K562 (cell line): ENCODE results near the gene LHPP. TPM values are rescaled to one million over a fixed set of nuclear protein-coding genes. Genes with fewer than 3 reads are reported as not detected.

Experiments used
- ATAC-seq: fragments of 200-7000 bp; cut with Tn5 transposase; 3 replicates; pipeline ENCODE4 v1.9.1; 2020; ENCODE audit warnings: moderate library complexity
- BruUV-seq: library from RNA; stranded (reverse); fragments of 400-500 nt; replicated peaks from 2 replicates; lab custom pipeline; 2021; lab: Mats Ljungman, UMichigan
- CTCF ChIA-PET: fragments of 300-600 bp; formaldehyde crosslinking; extraction: SDS; loops from one replicate; lab custom pipeline; 2021; ENCODE audit warnings: low intra/inter-chr PET ratio; lab: Yijun Ruan, JAX
- POLR2A ChIA-PET: fragments of 300-600, 350-650 bp; sonication (Branson Sonifier 250); formaldehyde crosslinking; extraction: SDS; loops from one replicate; lab custom pipeline; 2021; ENCODE audit warnings: antibody characterized with exemption, inconsistent platforms; lab: Yijun Ruan, JAX
- DNase-seq, 4 experiments: peaks; one replicate each; pipeline versions ENCODE4 v3.0.0 to v3.0.0-alpha.2; 2011 to 2018; ENCODE audit warnings: low spot score in 3 of 4, mixed read lengths in 3 of 4; ENCODE audit errors: extremely low read depth in 1 of 4
- FAIRE-seq: peaks from 2 replicates; lab custom pipeline; 2011; peaks lifted over from hg19 to GRCh38; lab: Jason Lieb, UNC
- H2AFZ ChIP-seq: 2 replicates; pipeline ENCODE4 v1.6.0; 2011; ENCODE audit warnings: low read depth, low read length, control low read depth, inconsistent platforms
- H3K27ac ChIP-seq: fragments of 200-600 bp; 3 replicates; pipeline ENCODE4 v1.8.0; 2011; ENCODE audit warnings: low read depth, mild to moderate bottlenecking, control low read depth, inconsistent platforms, low read length, moderate library complexity, mixed read lengths; ENCODE audit errors: extremely low read depth
- H3K27me3 ChIP-seq, 2 experiments: fragments of 300-600 bp in 1 of 2; 2 replicates in 1 of 2; 3 replicates in 1 of 2; pipeline versions ENCODE4 v1.6.0 to v1.8.0; 2011; ENCODE audit warnings: inconsistent platforms in 2 of 2, low read length in 2 of 2, mild to moderate bottlenecking in 1 of 2, mixed read lengths in 1 of 2, moderate library complexity in 1 of 2; ENCODE audit not compliant: control insufficient read depth in 2 of 2, insufficient read depth in 2 of 2
- H3K36me3 ChIP-seq: fragments of 300-600 bp; 3 replicates; pipeline ENCODE4 v1.8.0; 2011; ENCODE audit warnings: mild to moderate bottlenecking, low read length, inconsistent platforms; ENCODE audit not compliant: control insufficient read depth, insufficient read depth
- H3K4me1 ChIP-seq, 2 experiments: fragments of 200-600 bp in 1 of 2; replicated peaks in 1 of 2; 2 replicates in 1 of 2; 3 replicates in 1 of 2; pipeline versions ENCODE4 v1.5.1 to v1.8.0; 2011; ENCODE audit warnings: inconsistent platforms in 2 of 2, low read length in 2 of 2, mild to moderate bottlenecking in 1 of 2, mixed read lengths in 1 of 2, moderate library complexity in 1 of 2; ENCODE audit not compliant: control insufficient read depth in 2 of 2, insufficient read depth in 2 of 2
- H3K4me2 ChIP-seq: 2 replicates; pipeline ENCODE4 v1.6.1; 2011; ENCODE audit warnings: low read length, control low read depth, inconsistent platforms, mixed read lengths; ENCODE audit not compliant: insufficient read depth
- H3K4me3 ChIP-seq: fragments of 200-600 bp; sonication (generic), shearing (Covaris generic); 2 replicates; pipeline ENCODE4 v1.5.1; 2016; ENCODE audit warnings: control low read depth, inconsistent platforms
- H3K79me2 ChIP-seq: fragments of 200-600 bp; 3 replicates; pipeline ENCODE4 v1.8.0; 2011; ENCODE audit warnings: low read length, inconsistent platforms; ENCODE audit not compliant: control insufficient read depth, insufficient read depth
- H3K9ac ChIP-seq, 2 experiments: 2 replicates each; pipeline versions ENCODE4 v1.6.0 to v1.6.1; 2011; ENCODE audit warnings: low read depth in 2 of 2, low read length in 2 of 2, control low read depth in 1 of 2, inconsistent platforms in 1 of 2, mild to moderate bottlenecking in 1 of 2, mixed read lengths in 1 of 2; ENCODE audit not compliant: insufficient read depth in 1 of 2
- H3K9me1 ChIP-seq: one replicate; pipeline ENCODE4 v1.6.0; 2011; ENCODE audit warnings: inconsistent platforms, mild to moderate bottlenecking, low read length, moderate library complexity; ENCODE audit not compliant: control insufficient read depth, insufficient read depth
- H3K9me3 ChIP-seq: replicated peaks from 2 replicates; pipeline ENCODE4 v1.5.1; 2011; ENCODE audit warnings: low read depth, low read length, inconsistent platforms; ENCODE audit not compliant: control insufficient read depth, insufficient read depth
- H4K20me1 ChIP-seq: replicated peaks from 2 replicates; pipeline ENCODE4 v1.6.1; 2011; ENCODE audit warnings: low read length, inconsistent platforms, mixed read lengths; ENCODE audit not compliant: control insufficient read depth, insufficient read depth
- FIP1L1 ChIP-seq: fragments of 200-400 bp; formaldehyde crosslinking; IDR thresholded peaks from 2 replicates; pipeline ENCODE4 v1.6.1; 2018; ENCODE audit warnings: mild to moderate bottlenecking, low read depth, low read length; ENCODE audit not compliant: poor library complexity, severe bottlenecking
- NFATC3 ChIP-seq: fragments of 450-650 bp; IDR thresholded peaks from 2 replicates; pipeline ENCODE4 v1.6.1; 2017; ENCODE audit warnings: mild to moderate bottlenecking
- NUFIP1 ChIP-seq: fragments of 450-650 bp; IDR thresholded peaks from 2 replicates; pipeline ENCODE4 v1.6.1; 2018; ENCODE audit not compliant: partially characterized antibody
- RCOR1 ChIP-seq, 2 experiments: IDR thresholded peaks; 2 replicates each; pipeline ENCODE4 v1.6.1; 2012; ENCODE audit warnings: low read depth in 2 of 2, low read length in 2 of 2, borderline replicate concordance in 1 of 2, improper control_type of control experiment in 1 of 2
- ZC3H8 ChIP-seq: fragments of 450-650 bp; IDR thresholded peaks from 2 replicates; pipeline ENCODE4 v1.6.1; 2017
- WGBS: fragments of 100-300 bp; shearing (Covaris generic); methylation state at CpG from one replicate; pipeline ENCODE4 v1.1.6; 2016; ENCODE audit warnings: low coverage, mixed read lengths; ENCODE audit not compliant: insufficient coverage; ENCODE audit errors: missing lambda C conversion rate; 5-methylcytosine and 5-hydroxymethylcytosine counted together
- in situ Hi-C: fragments of 300-500 bp; cut with MboI; formaldehyde crosslinking; loops from 4 replicates; pipeline ENCODE4 v1.15.0; 2018; ENCODE audit warnings: inconsistent platforms, mixed read lengths
- intact Hi-C: fragments of 100-400 bp; cut with micrococcal nuclease; formaldehyde crosslinking; loops from 2 replicates; pipeline ENCODE4 v1.14.2; 2022
- polyA plus RNA-seq, 8 experiments: library from polyadenylated mRNA; depleted of rRNA in 4 of 8; stranded (reverse) in 5 of 8; unstranded in 3 of 8; fragments of >200 nt; fragmentation: Nextera tagmentation in 2 of 8; fragmentation: Illumina TruSeq in 1 of 8; extraction: Ambion mirVana in 2 of 8; extraction: Trizol in 1 of 8; gene quantifications; 2 replicates each; pipeline versions ENCODE4 v1.2.1 to v1.2.3, GENCODE V29; 2011 to 2014; ENCODE audit warnings: inconsistent platforms in 1 of 8, missing spikeins in 1 of 8
- total RNA-seq, 7 experiments: library from RNA; depleted of rRNA in 6 of 7; stranded (reverse); fragments of >200 nt in 6 of 7; fragmentation: Illumina TruSeq in 2 of 7; extraction: Trizol in 2 of 7; gene quantifications; 2 replicates each; pipeline versions ENCODE4 v1.2.1 to v1.2.3, GENCODE V29; 2011 to 2021; ENCODE audit warnings: low replicate concordance in 1 of 7
- TF ChIP-seq, protein P1 (sequence below): sonication (generic); formaldehyde crosslinking; IDR thresholded peaks from 2 replicates; pipeline ENCODE4 v1.8.0; 2022; ENCODE audit warnings: mild to moderate bottlenecking, missing genetic modification reagents, borderline replicate concordance

The LHPP gene
- total and polyA plus RNA-seq, 9 of the 15 experiments (the other 6 are each of a cell fraction or from before 2014, with no cell fraction given): 0.34 to 7.4 (median 3.0) TPM

DNA sequence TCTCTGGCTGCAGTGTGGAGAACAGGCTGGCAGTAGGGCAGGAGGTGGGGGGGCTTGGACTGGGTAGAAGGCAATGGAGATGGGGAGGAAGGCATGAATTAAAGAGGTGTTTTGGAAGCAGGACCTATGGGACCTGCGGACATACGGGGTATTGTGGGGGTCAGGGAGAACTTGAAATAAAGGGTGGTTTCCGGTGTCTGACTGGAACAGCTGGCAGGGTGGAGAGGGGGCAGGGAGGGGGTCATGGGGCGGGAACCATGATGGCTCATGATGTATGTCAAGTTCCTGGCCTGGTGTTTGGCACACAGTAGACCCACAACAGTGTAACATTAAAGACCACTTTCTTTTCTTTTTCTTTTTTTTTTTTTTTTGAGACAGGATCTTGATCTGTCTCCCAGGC is 5.5 kb downstream of the LHPP start:
- peaks cover 14% of the 10 kb centered on the region for H3K79me2 ChIP-seq

More for the DNA sequence above, 5.5 kb downstream of the LHPP start:
- POLR2A ChIA-PET: interaction anchor here (0.6 kb wide), 1 partner anchor 25 kb away, joined by 3 read pairs; no protein-coding TSS in a partner anchor
- H3K27me3 ChIP-seq: no peaks in the 10 kb centered on the region
- H3K9ac ChIP-seq: no peak overlapping the region
- H2AFZ ChIP-seq: no peak overlapping the region
- H3K4me3 ChIP-seq: no peak overlapping the region
- WGBS: 88% methylated on average over 3 of the region's 4 CpGs
- no peaks in the 10 kb centered on the region for H4K20me1 ChIP-seq
- ATAC-seq (no peak), FAIRE-seq (no peak), DNase-seq (no peak)
- in situ Hi-C loops (no loop called here), intact Hi-C loops (loop anchor here (5.0 kb wide), 1 partner anchor 50 kb away; the partner anchor contains the start of gene OAT)
- peaks cover 24 to 34% of the 10 kb centered on the region in 2 experiments for H3K4me1 ChIP-seq
- TF ChIP-seq, protein P1, sequence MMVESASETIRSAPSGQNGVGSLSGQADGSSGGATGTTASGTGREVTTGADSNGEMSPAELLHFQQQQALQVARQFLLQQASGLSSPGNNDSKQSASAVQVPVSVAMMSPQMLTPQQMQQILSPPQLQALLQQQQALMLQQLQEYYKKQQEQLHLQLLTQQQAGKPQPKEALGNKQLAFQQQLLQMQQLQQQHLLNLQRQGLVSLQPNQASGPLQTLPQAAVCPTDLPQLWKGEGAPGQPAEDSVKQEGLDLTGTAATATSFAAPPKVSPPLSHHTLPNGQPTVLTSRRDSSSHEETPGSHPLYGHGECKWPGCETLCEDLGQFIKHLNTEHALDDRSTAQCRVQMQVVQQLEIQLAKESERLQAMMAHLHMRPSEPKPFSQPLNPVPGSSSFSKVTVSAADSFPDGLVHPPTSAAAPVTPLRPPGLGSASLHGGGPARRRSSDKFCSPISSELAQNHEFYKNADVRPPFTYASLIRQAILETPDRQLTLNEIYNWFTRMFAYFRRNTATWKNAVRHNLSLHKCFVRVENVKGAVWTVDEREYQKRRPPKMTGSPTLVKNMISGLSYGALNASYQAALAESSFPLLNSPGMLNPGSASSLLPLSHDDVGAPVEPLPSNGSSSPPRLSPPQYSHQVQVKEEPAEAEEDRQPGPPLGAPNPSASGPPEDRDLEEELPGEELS (CRISPR knock-in tag): no peak
- TF ChIP-seq FIP1L1: no peak
- no peak for TF ChIP-seq NFATC3
- no peak for TF ChIP-seq ZC3H8
- TF ChIP-seq NUFIP1: no peak
- TF ChIP-seq RCOR1 (IDR thresholded peaks at IDR 0.05; ENCODE audit: borderline replicate concordance in 1 of 2, low read depth in 2 of 2, low read length in 2 of 2): no peak
- TF ChIP-seq, all 486 proteins: peak for 0
- Histone ChIP-seq H3K27ac (no peak overlapping the region), H3K4me2 (no peak overlapping the region), H3K9me3 (no peaks in the 10 kb centered on the region), H3K9me1 (no peaks in the 10 kb centered on the region), H3K36me3 (no peaks in the 10 kb centered on the region)
- BruUV-seq: no TSS peak
- CTCF ChIA-PET: no interaction called here
